HL-60/S4 treated with phorbol 12-myristate 13-acetate at 8.2 ng/mL for 4 days and 3 days (cell line): ENCODE measurements around the gene TIAM2.
"Not testable (repeated sequence)": the region's sequence is repeated elsewhere in the genome, so short reads cannot be mapped to it uniquely, and the experiment has no call there.

Experiments
- in situ Hi-C: fragments of 300-500 bp; cut with MboI; formaldehyde crosslinking; loops from 2 replicates; pipeline ENCODE4 v1.15.0; 2022; ENCODE audit warnings: low sequenced_read_pairs

Gene TIAM2

DNA sequence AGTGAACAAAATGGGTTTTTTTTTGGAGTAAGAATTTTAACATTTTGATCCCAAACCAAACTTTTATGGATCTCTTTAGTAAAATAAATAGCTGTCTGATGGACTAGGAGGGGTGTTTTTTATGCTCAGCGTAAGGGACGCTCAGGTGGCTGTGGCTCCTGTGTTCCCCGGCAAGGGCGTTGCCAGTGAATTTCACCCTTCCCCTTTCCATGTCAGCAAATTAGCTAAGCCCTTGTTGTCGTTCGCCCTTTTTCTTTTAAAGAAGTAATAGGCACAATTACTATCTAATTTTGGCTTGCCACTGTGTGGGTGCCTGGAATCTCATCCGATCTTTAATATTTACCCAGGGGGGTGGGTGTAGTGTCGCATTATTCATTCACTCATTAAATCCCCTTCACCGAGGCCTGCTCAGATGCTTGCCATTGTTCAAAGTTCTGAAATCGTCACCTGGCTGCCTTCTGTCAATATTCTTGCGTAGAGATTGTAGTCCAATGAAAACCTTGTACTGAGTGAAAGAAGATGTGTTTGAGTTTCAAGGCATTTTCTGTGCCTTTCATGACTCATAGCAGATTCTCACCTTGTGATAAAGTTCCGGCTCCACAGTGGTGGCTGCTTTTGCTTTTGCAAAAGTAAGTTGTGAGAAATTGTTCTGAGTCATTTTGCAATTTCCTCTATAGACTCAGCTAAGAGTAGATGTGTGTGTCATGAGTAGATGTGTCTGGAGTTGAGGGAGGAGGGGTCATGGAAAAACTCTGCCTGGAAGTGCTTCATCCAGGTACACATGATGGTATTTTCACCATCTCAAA, 228.7 kb downstream of the TIAM2 start:
- in situ Hi-C loops = no loop called here

GRCh38 chr6:155224618-155225017, 229.5 kb downstream of the TIAM2 start:
- in situ Hi-C loops = no loop called here

DNA sequence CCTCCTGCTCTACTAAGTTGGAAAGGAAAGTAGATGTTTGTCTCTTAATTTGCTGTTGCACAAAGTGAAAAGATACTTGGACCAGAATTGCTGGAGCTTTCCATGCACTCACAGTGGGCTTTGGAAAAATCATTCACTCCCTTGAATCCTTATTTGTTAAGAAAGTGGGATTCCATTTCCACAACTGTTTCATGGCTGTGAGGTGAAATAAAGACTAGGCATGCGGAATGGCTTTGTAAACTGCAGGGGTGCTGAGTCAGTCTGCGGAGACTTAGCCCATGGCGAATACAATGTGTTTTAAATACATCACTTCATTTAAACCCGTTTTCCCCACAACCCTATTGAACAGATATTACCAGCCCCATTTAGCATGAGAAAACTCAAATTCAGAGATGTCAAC, 231.9 kb downstream of the TIAM2 start:
- in situ Hi-C loops = no loop called here

- in situ Hi-C loops = no loop called here
Measured at GRCh38 chr6:155228546-155229166, 233.5 kb downstream of the TIAM2 start.

- in situ Hi-C loops = not testable (repeated sequence)
Measured at GRCh38 chr6:155230975-155231374, 235.9 kb downstream of the TIAM2 start.

GRCh38 chr6:155232848-155233247, 237.7 kb downstream of the TIAM2 start:
- in situ Hi-C loops = no loop called here

GRCh38 chr6:155234167-155234566, 239.1 kb downstream of the TIAM2 start:
- in situ Hi-C loops = no loop called here

GRCh38 chr6:155234687-155235086, 239.6 kb downstream of the TIAM2 start:
- in situ Hi-C loops = no loop called here

DNA sequence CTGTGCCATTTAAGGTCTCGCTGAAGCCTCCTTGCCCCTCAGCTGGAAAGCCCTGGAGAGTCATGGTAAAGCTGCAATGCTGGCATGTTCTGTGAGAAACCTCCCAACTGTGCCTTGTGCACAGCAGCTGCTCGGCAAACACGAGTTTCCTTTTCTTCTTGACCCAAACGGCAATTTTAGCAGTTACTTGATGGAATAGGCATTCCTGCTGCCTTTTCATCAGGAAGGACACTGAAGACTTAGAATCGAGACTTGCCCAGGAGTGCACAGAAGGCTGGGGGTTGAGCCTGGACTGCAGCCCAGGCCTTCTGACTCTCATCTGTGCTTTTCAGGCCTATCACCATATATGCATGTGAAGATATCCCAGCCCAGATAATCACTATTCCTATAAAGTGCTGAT, 240.0 kb downstream of the TIAM2 start:
- in situ Hi-C loops = no loop called here

DNA sequence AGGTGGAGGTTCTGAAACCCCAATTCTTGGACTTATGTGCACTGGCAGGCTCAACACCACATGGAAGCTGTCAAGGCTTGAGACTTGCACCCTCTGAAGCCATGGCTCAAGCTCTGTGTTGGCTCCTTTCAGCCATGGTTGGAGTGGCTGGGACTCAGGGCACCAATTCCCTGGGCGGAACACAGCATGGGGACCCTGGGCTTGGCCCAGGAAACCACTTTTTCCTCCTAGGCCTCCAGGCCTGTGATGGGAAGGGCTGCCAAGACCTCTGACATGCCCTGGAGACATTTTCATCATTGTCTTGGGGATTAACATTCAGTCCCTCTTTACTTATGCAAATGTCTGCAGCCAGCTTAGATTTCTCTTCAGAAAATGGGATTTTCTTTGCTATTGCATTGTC, 242.5 kb downstream of the TIAM2 start:
- in situ Hi-C loops = no loop called here

- in situ Hi-C loops = no loop called here
Measured at GRCh38 chr6:155240905-155241600, 245.9 kb downstream of the TIAM2 start.

GRCh38 chr6:155241966-155242365, 246.9 kb downstream of the TIAM2 start:
- in situ Hi-C loops = no loop called here

GRCh38 chr6:155244434-155244833, 249.3 kb downstream of the TIAM2 start:
- in situ Hi-C loops = no loop called here

DNA sequence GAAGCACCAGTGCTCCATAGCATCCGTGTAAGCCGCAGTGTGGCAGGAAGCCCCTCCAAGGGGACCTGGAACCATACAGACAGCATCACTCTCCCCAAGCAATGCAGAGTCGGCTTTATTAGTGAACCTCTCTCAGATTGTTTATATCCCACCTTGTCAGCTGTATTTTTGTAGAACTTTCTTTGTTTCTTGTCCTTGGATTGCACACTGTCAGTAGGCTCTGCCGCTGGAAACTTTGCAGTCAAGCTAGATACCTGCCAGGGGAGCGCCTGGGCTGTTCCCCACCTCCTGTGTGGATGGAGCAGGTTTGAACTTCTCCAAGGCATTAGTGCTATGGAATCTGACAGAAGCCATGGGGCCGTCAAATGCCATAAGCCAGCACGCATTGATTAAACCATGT, 250.1 kb downstream of the TIAM2 start:
- in situ Hi-C loops = no loop called here

DNA sequence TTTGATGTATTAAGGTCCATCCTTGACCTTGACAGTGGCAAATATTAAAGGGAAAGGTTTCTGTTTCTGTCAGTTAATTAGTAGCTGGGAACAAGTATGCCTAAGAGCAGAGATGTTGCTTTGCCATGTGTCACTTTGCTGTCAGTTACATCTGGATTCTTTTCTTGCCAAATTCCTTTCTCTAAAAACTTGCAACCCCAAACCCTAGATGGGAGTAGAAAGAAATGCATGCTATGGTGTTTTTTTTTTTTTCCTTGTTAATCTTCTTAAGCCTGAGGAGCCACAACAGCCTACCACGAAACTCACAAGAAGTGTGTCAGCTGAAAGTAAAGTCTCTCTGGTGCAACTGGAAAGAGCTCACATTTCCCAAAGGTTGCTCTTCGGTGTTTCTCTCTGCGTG, 250.7 kb downstream of the TIAM2 start:
- in situ Hi-C loops = no loop called here

GRCh38 chr6:155246825-155247224, 251.7 kb downstream of the TIAM2 start:
- in situ Hi-C loops = no loop called here

DNA sequence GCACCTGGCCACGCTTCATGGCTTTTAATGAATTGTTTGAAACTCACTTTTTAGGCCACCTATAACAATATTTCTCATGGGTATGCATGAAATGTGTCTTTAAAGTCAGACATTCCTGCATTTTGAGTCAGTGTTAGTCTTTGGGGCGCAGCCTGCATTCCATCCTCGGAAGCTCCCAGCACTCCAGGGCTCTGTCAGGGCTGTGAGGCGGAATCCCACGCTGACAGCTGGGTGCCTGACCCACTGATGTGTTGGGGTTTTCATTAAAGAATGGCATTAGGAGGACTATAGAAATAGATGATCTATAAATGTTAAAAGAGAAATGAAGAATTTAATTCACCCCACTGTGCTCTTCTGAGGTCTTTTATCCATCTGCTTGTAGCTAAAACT, 252.5 kb downstream of the TIAM2 start:
- in situ Hi-C loops = no loop called here

DNA sequence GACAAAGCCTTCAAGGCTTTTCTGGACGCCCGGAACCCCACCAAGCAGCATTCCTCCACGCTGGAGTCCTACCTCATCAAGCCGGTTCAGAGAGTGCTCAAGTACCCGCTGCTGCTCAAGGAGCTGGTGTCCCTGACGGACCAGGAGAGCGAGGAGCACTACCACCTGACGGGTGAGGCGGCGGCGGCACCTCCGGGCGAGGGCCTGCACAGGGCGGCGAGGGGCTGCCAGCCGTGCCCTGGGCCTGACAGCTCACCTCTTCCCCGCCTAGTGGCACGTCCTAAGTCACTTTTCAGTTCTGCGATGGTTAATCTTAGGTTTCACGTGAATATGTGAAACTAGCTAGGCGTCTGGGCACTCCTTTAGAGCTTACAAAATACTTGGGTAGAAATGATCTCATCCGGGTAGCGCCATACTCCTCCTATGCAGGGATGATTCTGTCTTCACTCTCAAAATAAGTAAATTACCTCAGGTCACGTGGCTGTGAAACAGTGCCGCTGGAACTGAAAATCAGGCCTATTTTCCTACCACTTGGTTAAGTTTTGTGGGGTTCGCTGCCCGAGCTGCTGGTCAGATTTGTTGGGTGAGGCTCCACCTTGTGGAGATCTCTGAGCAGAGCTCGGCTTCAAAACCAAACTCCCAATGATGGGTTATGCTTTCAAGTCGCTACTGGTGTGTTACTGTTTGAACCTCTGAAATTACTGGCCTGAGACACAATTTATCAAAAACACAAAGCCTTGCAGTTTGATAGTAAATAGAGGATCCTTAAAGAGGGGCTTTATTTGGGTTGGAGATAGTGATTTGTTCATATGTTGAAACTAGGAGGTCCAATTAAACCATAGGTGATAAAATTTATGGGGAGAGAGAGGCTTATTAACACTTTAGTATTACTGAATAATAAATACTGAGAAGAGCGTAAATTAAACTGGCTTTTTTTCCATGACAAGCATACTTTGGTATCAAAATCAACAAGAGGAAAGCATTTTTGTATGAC, 253.2 kb downstream of the TIAM2 start:
- in situ Hi-C loops = no loop called here

DNA sequence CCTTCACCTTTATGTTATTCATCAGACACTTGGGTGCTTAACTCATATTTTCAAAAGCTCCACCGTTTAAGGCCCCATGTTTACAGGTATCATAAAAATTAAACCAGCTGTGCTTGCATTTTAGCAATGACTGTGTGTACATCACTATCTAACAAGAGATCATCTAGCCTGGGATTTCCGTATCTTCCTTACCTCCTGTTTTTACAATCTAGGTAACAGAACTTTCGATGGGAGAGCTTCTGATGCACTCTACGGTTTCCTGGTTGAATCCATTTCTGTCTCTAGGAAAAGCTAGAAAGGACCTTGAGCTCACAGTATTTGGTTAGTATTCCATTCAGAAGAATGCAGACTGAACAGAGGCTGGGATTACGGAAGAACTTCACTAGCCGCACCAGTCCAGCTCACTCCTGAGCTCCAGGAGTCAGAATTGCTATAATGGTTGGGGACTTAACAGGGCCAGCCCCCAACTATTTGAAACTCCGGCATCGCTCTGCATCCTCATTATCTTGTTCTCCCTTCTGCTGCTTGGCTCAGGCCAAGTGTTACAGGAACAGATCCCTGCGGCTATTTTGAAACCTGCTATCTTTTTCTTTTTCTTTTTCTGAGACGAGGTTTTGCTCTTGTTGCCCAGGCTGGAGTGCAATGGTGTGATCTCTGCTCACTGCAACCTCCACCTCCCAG, 255.7 kb downstream of the TIAM2 start:
- in situ Hi-C loops = loop anchor here (25.0 kb wide), 1 partner anchor 314 kb away; no protein-coding TSS in a partner anchor

- in situ Hi-C loops = loop anchor here (25.0 kb wide), 1 partner anchor 315 kb away; no protein-coding TSS in a partner anchor
Measured at GRCh38 chr6:155252581-155252980, 257.5 kb downstream of the TIAM2 start.
